BLaER1 (cell line): ENCODE data around the gene WDR64.

ENCODE experiments used
- H3K27ac ChIP-seq: shearing (Covaris generic); formaldehyde crosslinking; 2 replicates; pipeline ENCODE4 v1.8.1; 2022
- H3K27me3 ChIP-seq: shearing (Covaris generic); formaldehyde crosslinking; 2 replicates; pipeline ENCODE4 v1.8.1; 2022
- H3K36me3 ChIP-seq: shearing (Covaris generic); formaldehyde crosslinking; 2 replicates; pipeline ENCODE4 v1.8.1; 2022
- H3K4me1 ChIP-seq: shearing (Covaris generic); formaldehyde crosslinking; 2 replicates; pipeline ENCODE4 v1.8.1; 2022
- H3K4me2 ChIP-seq: shearing (Covaris generic); formaldehyde crosslinking; 2 replicates; pipeline ENCODE4 v1.8.1; 2022
- H3K4me3 ChIP-seq: shearing (Covaris generic); formaldehyde crosslinking; 2 replicates; pipeline ENCODE4 v1.8.1; 2022
- H3K9ac ChIP-seq: shearing (Covaris generic); formaldehyde crosslinking; 2 replicates; pipeline ENCODE4 v1.8.1; 2022
- H3K9me3 ChIP-seq: shearing (Covaris generic); formaldehyde crosslinking; 2 replicates; pipeline ENCODE4 v1.8.1; 2022
- H4K20me1 ChIP-seq: shearing (Covaris generic); formaldehyde crosslinking; 2 replicates; pipeline ENCODE4 v1.8.1; 2022
- Cebpa-rat ChIP-seq: shearing (Covaris generic); IDR thresholded peaks from 2 replicates; pipeline ENCODE4 v1.8.1; 2022

Gene WDR64

GRCh38 chr1:241749041-241749944 is 97.2 kb downstream of the WDR64 start:
- Histone ChIP-seq H3K9me3 (no peaks in the 10 kb centered on the region), H3K4me1 (no peaks in the 10 kb centered on the region), H3K27ac (no peak overlapping the region), H3K27me3 (no peaks in the 10 kb centered on the region), H3K4me2 (no peak overlapping the region), H4K20me1 (no peaks in the 10 kb centered on the region), H3K36me3 (no peaks in the 10 kb centered on the region), H3K9ac (no peak overlapping the region), H3K4me3 (no peak overlapping the region)
- TF ChIP-seq Cebpa-rat = no peak

GRCh38 chr1:241749945-241750695 is 98.0 kb downstream of the WDR64 start:
- Histone ChIP-seq H3K4me1 (no peaks in the 10 kb centered on the region), H3K27ac (no peak overlapping the region), H3K27me3 (no peaks in the 10 kb centered on the region), H4K20me1 (no peaks in the 10 kb centered on the region), H3K9me3 (no peaks in the 10 kb centered on the region), H3K36me3 (no peaks in the 10 kb centered on the region), H3K4me3 (no peak overlapping the region), H3K9ac (no peak overlapping the region), H3K4me2 (no peak overlapping the region)
- TF ChIP-seq Cebpa-rat = no peak

GRCh38 chr1:241751524-241751923 is 99.4 kb downstream of the WDR64 start:
- Histone ChIP-seq H3K9ac (no peak overlapping the region), H3K27me3 (no peaks in the 10 kb centered on the region)

DNA sequence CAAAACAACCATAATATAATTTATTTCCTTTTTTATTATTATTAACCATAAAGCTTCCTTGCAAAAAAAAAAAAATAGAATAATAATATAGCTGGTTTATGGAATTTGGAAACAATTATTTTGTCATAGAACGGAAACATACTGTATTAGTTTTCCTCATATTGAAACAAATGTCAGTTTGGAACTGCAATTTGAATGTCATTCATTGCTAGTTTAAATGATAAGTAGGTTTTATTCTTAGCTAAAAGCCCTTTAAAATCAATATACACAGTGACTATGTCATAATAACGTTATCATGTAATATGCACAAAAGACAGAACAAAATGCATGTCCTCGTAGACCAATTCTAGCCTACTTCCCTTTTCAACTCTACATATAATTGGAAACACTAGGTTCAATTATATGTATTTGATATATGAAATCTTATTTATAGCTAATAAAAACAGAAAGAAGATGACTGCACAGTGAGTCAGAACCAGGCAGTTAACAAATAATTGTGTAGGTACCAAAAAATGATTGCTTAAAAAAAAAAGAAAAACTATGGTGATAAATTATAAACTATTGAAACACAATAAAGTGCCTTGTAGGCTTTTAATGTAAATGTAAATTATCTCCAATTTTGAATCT is 110.7 kb downstream of the WDR64 start:
- Histone ChIP-seq H3K4me3 (no peak overlapping the region), H3K36me3 (no peaks in the 10 kb centered on the region), H3K4me2 (no peak overlapping the region), H3K27me3 (no peaks in the 10 kb centered on the region), H3K27ac (no peak overlapping the region), H3K9me3 (no peaks in the 10 kb centered on the region), H4K20me1 (no peaks in the 10 kb centered on the region), H3K4me1 (no peaks in the 10 kb centered on the region), H3K9ac (no peak overlapping the region)
- TF ChIP-seq Cebpa-rat = no peak

More at GRCh38 chr1:241751524-241751923, 99.4 kb downstream of the WDR64 start:
- H3K4me1 ChIP-seq = no peaks in the 10 kb centered on the region
- no peak overlapping the region for H3K4me3 ChIP-seq
- H3K9me3 ChIP-seq = no peaks in the 10 kb centered on the region
- TF ChIP-seq Cebpa-rat = no peak
- no peaks in the 10 kb centered on the region for H4K20me1 ChIP-seq
- H3K4me2 ChIP-seq = no peak overlapping the region
- no peak overlapping the region for H3K27ac ChIP-seq
- no peaks in the 10 kb centered on the region for H3K36me3 ChIP-seq

- Histone ChIP-seq H3K36me3 (no peaks in the 10 kb centered on the region), H3K9me3 (no peaks in the 10 kb centered on the region), H3K27ac (no peak overlapping the region), H3K4me2 (no peak overlapping the region), H3K4me1 (no peaks in the 10 kb centered on the region), H4K20me1 (no peaks in the 10 kb centered on the region), H3K9ac (no peak overlapping the region), H3K4me3 (no peak overlapping the region), H3K27me3 (no peaks in the 10 kb centered on the region)
- no peak for TF ChIP-seq Cebpa-rat
Measured at GRCh38 chr1:241765390-241765789, 113.3 kb downstream of the WDR64 start.

DNA sequence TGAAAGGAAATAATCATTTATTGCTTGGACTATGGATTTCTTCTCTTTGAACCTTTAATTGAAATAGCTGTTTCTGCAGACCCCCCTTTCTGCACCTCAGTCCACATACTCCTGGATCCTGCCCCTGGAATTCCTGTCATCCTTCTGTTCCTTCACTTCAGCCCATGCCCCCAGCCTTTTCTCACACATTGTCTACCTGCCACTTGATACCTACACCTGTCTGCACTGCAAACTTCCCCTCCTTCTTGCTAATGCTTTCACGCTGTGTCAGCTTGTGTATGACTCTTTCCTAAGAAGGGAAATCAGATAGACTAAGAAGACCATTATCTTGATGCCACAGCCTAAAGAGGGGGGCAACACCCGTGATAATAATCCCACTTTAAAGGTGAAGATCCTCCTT is 115.7 kb downstream of the WDR64 start:
- no peak for TF ChIP-seq Cebpa-rat
- no peaks in the 10 kb centered on the region for H3K27me3 ChIP-seq
- H3K4me1 ChIP-seq = no peaks in the 10 kb centered on the region
- H4K20me1 ChIP-seq = no peaks in the 10 kb centered on the region
- no peaks in the 10 kb centered on the region for H3K36me3 ChIP-seq
- no peak overlapping the region for H3K27ac ChIP-seq
- no peaks in the 10 kb centered on the region for H3K9me3 ChIP-seq
- H3K9ac ChIP-seq = no peak overlapping the region
- no peak overlapping the region for H3K4me3 ChIP-seq
- H3K4me2 ChIP-seq = no peak overlapping the region

- no peak overlapping the region for H3K4me2 ChIP-seq
- H4K20me1 ChIP-seq = no peaks in the 10 kb centered on the region
- H3K9ac ChIP-seq = no peak overlapping the region
- H3K4me3 ChIP-seq = no peak overlapping the region
- no peaks in the 10 kb centered on the region for H3K27me3 ChIP-seq
- H3K9me3 ChIP-seq = no peaks in the 10 kb centered on the region
- TF ChIP-seq Cebpa-rat = no peak
- H3K36me3 ChIP-seq = no peaks in the 10 kb centered on the region
- no peak overlapping the region for H3K27ac ChIP-seq
- no peaks in the 10 kb centered on the region for H3K4me1 ChIP-seq
Measured at GRCh38 chr1:241770115-241770514, 118.0 kb downstream of the WDR64 start.

- Histone ChIP-seq H3K4me3 (no peak overlapping the region), H3K27me3 (no peaks in the 10 kb centered on the region), H4K20me1 (no peaks in the 10 kb centered on the region), H3K27ac (no peak overlapping the region), H3K4me2 (no peak overlapping the region), H3K9me3 (no peaks in the 10 kb centered on the region), H3K4me1 (no peaks in the 10 kb centered on the region), H3K9ac (no peak overlapping the region), H3K36me3 (no peaks in the 10 kb centered on the region)
- TF ChIP-seq Cebpa-rat = no peak
Measured at GRCh38 chr1:241771117-241771516, 119.0 kb downstream of the WDR64 start.

DNA sequence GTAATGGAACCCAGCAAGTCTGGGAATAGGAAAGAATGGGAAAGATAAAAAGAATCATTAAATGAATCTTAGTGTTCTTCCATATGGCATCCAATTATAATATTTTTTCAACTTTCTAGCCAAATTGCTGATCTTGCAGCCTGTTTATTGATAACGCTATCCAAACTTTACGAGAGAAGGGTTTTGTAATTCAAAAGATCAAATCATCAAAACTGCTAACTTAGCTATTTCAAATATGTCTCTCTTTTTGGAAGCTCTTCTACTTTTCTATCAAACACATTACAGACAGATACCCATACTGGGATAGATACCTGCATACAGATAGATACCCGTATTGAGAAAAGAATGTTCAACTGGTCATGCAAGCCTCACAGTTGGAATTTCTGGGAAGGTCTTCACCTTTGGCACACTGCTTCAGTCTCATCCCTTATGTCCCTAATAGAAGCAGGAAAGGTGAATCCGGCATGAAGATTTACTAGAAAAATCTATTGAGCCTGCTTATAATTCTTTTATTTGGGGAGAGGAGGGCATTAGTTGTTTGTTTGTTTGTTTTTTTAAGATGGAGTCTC is 120.9 kb downstream of the WDR64 start:
- no peak overlapping the region for H3K4me3 ChIP-seq
- no peaks in the 10 kb centered on the region for H3K27me3 ChIP-seq
- H3K9me3 ChIP-seq = no peaks in the 10 kb centered on the region
- no peak overlapping the region for H3K9ac ChIP-seq
- no peak for TF ChIP-seq Cebpa-rat
- no peaks in the 10 kb centered on the region for H4K20me1 ChIP-seq
- no peak overlapping the region for H3K27ac ChIP-seq
- H3K4me2 ChIP-seq = no peak overlapping the region
- H3K4me1 ChIP-seq = no peaks in the 10 kb centered on the region
- no peaks in the 10 kb centered on the region for H3K36me3 ChIP-seq
